Stimulated activated CD4-positive, alpha-beta T cell treated with anti-CD3 and anti-CD28 coated beads, Interleukin-4, amount 100 ng/mL, for 1 hour (primary cell): ENCODE measurements around the gene SIGLEC10.
"Not testable (repeated sequence)": the region's sequence is repeated elsewhere in the genome, so short reads cannot be mapped to it uniquely, and the experiment has no call there.

Source experiments
- DNase-seq: peaks from one replicate; pipeline ENCODE4 v3.0.0-alpha.2; 2020

Gene SIGLEC10

DNA sequence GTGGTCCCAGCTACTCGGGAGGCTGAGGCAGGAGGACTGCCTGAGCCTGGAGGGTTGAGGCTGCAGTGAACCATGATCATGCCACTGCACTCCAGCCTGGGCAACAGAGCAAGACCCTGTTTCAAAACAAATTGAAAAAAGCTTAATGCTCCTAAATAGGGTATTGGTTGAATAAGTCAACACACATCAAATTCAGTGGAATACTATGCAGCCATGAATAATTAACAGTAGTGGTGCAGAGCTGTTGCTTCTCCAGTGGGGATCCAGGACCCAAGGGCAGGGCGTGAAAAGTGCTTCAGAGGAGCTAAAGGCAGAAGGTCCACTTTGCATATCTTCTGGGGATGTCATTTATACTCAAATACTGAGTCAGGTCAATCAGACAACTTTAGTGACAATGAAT lies 22.6 kb upstream of the SIGLEC10 start:
- DNase-seq = no peak

DNA sequence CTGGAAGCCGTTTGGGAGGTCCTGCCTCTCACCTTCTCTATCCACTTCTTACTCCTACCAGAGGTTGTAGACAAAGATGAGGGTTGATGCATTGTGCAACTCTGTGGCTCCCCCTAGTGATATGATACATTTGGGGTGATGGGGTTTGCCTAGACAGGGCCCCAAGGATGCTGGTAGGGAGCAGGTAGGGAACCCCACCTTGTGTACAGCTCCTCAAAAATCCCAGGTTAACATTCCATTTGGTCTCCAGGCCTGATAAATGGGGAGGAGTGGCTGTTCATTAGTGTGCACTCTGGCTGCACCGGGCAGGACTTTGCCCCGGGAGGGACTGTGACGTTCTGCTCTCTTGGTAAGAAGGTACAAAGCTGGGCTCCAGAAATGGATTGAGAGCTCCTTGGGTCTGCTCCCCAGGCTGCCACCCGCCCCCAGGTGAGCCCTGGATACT lies 21.6 kb upstream of the SIGLEC10 start:
- DNase-seq = no peak

DNA sequence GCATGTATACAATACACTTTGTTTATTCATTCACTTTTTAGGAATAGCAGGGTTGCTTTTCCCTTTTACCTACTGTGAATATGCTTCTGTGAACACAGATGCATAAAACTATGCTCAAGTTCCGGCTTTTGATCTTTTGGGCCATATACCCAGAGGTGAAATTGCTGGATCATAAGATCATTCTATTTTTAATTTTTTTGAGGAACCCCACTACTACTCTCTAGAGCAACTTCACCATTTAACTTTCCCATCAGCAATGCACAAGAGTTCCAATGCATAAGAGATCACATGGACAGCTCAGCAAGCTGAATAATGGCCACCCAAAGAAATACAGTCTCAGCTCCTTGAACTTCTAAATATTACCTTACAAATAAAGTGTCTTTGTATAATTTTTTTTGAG lies 17.0 kb upstream of the SIGLEC10 start:
- DNase-seq = no peak

DNA sequence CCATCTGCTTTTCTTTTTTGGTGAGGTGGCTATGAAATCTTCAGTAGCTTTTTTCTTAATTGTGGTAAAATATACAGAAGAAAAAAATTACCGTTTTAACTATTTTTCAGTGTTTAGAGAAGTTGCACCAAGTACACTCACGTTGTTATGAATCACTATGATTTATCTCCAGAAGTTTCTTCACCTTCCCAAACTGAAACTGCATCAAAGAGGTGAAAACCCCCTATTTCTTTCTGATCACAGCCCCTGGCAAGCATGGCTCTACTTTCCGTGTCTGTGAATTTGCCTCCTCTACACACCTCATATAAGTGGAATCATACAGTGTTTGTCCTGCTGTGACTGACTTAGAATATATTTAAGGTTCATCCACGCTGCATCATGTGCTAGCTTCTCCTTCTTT lies 15.6 kb upstream of the SIGLEC10 start:
- DNase-seq = no peak

DNA sequence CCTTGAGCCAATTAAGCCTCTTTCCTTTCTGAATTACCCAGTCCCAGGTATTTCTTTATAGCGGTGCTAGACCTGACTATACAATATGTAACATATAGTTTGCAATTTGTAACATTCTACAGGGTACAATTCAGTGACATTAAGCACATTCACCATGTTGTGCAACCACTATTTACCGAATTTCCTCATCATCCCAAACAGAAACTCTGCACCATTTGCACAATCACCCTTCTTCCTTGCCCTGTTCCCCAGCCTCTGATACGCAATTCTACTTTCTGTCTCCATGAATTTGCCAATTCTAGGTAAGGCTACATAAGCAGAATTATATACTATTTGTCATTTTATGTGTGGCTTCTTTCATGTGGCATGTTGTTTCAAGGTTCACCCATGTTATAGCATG lies 13.7 kb upstream of the SIGLEC10 start:
- no peak for DNase-seq

DNA sequence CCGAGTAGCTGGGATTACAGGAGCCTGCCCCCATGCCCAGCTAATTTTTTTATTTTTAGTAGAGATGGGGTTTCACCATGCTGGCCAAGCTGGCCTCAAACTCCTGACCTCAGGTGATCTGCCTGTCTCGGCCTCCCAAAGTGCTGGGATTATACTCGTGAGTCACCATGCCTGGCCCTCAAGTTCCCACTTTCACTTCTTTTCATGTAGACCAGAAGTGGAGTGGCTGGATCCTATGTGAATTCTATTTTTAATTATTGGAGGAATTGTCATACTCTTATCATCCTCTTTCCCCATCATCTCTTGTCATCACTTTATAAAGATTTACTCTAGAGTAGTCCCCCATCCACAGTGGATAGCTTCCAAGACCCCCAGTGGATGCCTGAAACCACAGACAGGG lies 12.8 kb upstream of the SIGLEC10 start:
- no peak for DNase-seq

DNA sequence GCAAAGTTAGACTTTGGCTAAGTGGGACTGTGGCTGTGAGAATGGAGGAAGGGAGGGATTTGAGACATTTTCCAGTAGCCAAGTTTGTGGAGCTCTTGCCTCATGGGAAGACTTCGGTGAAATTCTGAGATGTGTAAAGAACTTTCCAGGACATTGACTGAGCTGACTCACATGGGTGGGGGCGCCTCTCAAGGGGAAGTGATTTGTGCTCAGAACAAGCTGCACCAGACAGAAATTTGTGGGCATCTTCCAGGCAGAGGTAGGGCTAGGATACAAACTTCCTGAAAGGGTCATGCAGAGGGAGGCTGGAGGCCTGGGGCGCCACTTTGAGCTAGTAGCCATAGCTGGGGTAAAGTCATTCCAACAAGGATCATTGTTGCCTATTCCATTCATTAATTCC lies 9.8 kb upstream of the SIGLEC10 start:
- DNase-seq = no peak

DNA sequence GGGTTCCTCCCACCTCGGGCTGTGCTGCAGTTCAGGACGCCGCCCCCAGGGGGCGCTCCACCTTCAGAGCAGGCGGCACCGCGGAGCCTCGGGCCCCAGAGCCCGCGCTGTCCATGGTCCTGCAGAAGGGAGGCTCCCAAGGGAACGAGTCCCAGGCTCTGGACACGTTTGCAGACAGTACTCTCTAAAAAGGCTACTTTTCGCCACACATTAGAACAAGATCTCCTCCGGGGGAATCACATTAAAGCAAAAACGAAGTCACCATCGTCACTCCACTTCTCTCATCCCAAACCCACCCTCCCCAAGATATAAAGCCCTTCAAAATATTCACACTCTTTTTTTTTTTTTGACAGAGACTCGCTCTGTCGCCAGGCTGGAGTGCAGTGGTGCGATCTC lies 4.6 kb upstream of the SIGLEC10 start:
- peak; percentile 89 for DNase-seq

DNA sequence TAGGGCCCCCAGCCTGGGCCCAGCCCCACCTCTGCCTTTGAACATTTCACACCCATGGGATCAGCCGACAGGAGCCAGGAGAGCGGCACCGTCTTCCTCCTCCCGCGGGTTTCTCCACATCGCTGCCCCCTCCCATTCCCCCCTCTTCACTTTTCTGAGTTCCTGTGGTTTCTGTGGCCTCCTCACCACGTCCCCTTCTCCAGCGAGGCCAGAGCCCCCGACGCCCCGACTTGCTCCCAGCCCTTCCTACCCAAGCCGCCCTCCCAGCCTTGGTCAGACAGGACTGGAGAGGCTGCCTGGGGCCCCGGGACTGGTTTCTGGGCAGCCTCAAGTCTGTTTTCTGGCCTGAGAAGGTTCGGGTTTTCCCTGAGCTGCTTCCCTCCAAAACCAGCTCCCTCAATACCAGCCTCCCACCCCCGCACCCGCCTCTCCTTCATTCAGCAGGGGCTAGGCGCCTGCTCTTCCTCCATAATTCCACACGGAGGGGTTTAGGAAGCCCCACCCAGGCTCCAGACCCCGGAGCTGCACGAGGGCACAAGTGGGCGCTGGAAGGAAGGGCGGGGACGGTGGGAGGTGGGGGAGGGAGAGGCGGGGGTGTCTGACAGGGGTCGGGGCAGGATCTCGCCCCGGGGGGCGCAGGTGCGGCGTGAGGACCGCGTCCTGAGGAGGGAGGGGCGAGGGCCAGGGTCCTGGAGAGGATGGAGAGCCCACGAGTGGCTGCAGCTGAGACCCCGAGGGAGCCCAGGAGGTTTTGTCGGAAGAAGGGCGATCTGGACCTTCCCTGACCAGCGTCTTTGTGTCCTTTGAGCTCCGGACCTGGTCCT lies 4.0 kb upstream of the SIGLEC10 start:
- no peak for DNase-seq

DNA sequence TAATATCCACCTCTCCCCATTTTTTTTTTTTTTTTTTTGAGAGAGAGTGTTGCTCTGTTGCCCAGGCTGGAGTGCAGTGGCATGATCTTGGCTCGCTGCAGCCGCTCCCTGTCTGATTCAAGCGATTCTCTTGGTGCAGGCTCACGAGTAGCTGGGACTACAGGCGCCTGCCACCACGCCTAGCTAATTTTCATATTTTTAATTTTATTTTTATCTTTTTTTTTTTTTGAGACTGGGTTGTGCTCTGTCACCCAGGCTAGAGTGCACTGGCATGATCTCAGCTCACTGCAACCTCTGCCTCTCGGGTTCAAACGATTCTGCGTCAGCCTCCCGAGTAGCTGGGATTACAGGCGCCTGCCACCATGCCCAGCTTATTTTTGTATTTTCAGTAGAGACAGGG lies 3.1 kb upstream of the SIGLEC10 start:
- not testable (repeated sequence) for DNase-seq

DNA sequence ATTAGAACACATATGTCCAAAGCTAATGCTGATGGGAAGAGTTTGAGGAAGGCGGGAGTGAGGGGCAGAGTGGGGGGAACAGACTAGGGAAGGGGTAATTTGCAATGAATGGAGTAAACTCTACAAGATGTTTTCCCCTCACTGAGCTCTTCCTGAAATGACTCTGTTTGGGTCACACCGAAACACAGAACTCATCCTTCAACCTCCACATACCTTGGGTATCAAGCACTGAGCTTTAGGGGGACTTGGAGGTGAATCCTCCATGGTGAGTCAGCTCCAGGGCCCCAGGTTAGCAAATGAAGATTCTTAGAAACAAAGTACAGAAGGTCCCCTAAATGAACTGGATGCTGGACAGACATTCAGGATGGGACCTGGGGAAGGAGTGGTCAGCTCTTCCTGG lies 1.3 kb upstream of the SIGLEC10 start:
- DNase-seq = no peak

DNA sequence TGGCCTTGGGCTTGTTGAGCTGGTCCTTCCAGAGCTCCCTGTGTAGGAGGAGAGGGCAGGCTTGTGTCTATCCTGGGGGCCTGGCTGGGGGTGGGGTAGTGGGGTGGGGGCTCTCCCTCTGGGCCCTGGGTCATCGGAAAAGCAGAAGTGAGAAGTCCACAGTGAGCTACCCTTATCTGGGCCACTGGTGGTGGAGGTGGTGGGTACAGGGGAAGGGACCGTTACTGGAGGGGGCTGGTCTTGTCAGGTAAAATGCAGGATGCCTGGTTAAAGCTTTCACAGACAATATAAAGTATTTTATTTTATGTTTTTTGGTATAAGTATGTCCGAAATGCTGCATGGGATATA lies 342 bp upstream of the SIGLEC10 start:
- no peak for DNase-seq

DNA sequence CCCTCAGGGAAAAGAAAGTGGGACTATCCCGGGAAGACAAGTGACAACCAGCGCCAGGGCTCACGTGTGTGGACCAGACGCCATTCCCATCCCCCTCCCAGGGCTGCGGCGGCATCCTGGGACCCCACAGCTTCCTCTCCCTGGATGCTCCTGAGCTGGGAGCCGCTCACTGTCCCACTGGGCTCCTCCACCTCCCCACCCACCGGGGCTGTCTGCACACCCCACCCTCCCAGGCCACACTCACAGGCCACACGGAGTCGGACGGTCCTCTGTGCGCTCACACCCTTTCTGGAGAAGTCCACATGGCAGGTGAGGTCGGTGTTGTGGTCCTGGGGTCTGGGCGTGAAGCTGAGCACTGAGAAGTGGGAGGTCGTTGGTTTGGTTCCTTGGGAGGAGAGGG lies 1.0 kb downstream of the SIGLEC10 start:
- not testable (repeated sequence) for DNase-seq

DNA sequence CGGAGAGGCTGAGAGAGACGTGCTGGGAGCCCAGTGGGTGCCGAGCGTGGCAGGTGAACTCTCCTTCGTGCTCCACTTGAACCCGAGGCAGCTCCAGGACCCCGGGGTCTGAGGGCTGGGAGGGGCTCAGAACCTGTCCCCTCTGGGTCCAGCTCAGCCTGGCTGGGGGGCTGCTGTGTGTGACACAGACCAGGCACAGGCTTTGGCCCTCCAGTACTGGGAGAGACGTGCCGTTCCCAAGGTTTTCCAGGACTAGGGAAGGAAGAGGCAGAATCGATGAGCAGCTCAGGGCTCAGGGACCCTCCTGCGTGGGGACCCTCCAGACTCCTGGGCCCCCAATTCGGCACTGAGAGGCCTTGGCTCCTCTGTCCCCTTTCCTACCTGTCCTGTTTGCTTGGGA lies 2.3 kb downstream of the SIGLEC10 start:
- no peak for DNase-seq

DNA sequence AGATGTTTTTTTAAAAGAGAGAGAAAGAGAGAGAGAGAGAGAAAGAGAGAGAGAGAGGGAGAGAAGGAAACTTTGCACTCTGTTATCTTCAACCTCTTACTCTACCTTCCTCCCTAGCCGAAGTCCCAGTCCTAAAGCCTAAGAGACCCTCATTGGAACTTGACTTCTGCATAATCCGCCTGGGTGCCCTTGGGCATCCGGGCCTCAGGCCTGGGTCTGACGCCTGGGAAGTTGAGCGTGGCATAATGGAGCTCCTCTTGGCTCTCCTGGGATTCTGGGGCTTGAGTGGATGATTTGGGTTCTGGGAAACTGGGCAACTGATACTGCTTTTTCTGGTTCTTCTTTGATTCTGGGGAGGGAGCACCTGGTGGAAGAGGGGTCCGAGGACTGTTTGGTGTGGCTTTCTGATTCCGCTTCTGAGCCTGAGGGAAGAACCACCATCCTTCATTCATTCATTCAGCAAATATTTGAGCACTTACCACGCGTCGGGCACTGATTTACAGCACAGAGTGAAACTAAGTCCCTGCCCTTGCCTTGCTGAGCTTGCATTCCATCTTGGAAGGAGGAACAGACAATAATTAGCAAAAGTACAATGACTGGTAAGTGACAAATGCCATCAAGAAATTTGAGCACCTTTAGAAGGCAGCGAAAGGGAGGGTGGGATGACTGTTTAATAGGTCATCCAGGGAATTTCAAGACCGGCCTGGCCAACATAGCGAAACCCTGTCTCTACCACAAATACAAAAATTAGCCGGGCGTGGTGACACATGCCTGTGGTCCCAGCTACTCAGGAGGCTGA lies 6.3 kb downstream of the SIGLEC10 start:
- DNase-seq = no peak

DNA sequence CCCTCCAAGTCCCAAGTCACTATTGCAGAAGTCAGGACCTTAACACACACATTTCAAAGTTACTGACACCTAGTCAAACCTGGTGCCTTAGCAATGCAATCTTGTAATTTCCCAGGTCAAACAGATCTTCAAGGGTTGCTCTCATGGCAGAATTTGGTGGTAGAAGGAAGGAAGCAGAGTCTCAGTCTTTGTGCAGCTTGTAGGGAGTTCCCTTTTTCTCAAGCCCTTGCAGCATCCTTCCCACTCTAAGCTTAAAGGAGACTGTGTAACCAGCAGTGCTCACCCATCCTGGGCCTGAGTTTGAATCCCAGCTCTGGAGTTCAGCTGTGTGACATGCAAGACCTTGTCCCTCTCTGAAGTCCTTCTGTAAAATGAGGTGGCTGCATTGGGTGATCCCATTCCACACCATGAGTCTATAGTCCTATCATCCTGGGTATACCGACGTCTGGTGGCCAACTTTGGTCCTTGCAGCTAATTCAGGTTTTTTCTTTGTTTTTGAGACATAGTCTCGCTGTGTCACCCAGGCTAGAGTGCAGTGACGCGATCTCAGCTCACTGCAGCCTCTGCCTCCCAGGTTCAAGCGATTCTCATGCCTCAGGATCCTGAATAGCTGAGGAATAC lies 9.8 kb downstream of the SIGLEC10 start:
- peak; percentile 10 for DNase-seq

DNA sequence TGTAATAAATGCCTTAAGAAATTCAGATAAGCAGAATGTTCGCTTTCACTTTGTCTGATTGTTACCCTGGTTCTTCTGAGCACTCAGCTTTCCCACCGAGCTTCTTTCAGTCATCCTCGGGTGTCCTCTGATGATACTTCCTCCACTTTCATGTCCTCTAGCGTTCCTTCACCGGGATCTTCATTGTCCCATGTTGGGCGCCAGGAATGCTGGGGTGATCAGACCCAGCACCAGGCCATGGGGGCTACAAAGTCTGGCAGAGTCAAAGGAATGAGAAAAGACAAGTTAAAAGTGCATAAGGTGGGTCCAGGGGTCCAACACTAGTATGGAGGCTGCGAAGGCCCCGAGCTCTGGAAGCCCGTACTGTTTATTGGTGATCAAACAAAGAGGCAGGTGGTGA lies 15.3 kb downstream of the SIGLEC10 start:
- no peak for DNase-seq

DNA sequence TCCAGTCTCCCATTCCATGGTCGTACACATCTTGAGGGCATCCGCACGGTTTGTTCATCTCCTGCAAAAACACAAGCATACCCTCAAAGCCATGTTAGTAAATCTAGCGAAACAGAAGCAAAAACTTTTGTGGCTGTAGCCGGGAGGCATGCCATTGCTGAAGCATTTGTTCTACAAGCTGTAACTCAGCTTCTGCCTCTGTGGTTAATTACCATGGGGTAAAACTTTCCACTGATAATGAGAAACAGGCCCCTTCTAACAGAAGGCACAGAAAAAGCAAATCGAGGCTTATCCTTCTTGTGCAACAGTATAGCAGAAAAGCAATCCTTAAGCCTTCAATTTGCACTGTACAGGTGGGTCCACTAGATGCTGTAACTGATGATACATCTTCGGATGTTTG lies 17.5 kb downstream of the SIGLEC10 start:
- not testable (repeated sequence) for DNase-seq

DNA sequence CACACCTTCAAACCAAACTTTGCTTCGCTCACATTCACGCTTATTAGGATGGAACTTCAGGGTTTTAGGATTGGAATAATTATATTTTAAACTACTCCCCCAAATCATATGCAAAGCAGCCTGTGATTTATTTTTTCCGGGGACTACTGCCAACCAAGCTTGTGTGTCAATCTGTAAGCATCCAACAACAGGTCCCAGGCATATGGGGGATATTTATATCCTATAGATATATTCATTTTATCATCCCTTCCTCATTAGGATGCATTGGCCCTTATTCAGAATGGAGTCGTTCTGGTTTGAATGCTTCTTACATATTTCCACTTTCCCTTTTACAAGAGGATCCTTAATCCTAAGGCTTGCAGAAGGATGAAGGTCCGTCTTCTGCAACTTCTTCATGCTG lies 18.2 kb downstream of the SIGLEC10 start:
- DNase-seq = no peak

DNA sequence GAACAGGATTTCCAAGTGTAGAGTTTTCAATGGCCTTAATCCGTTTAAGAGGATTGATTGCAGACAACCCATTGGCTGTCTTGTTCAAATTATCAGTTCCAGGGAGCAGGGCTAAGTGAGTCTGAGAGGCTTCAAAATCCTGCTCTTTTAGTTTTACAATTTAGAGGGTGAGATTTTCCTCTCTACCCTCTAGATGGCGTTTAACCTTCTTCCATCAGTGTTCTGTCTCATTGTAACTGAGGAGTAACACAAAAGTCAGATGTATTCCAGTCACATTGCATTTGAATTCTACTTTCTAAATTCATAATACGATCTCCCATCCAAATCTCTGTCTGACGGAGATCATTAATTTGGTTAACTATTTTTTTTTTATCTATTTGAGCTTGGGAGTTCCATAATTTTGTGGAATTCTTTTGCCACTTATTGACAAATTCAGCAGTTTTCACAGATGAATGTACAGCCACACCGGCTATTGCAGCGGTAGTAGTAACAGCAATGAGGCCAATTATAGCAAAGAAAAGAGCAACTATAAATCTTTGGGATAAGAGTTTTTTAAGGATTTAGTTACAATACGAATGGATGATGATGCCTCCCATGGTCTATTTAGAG lies 19.2 kb downstream of the SIGLEC10 start:
- no peak for DNase-seq

DNA sequence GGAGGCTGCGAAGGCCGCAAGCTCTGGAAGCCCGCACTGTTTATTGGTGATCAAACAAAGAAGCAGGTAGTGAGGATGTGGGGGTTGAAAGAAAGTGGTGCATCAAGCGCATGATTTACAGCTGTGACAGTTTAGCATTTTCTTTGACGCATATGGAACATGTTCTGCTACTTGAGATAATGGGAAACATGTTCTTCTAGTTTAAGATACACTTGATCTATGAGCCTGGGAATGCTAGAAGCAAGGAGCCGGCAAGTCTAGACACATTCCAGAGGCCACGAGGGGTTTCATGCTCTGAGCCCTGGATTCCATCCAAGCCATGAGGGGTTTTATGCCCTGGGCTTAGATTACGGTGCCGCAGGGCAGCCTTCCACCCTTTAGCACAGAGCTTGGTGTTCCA lies 20.0 kb downstream of the SIGLEC10 start:
- not testable (repeated sequence) for DNase-seq

DNA sequence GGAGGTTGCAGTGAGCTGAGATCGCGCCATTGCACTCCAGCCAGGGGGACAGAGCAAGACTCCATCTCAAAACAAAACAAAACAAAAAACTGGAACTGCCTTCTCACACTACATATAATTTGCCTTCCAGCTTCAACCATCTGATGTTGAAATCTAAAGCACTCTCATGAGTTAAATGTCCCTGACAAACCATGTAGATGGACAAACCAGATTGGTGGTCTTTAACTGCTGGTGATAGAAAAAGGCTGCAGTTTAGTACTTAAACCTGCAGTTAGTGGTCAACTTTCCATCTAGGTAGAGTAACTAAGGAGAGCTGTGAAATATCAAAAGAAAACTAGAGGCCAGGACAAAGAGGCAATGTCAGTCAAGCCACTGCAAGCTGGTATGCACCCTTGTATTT lies 21.3 kb downstream of the SIGLEC10 start:
- DNase-seq = no peak

DNA sequence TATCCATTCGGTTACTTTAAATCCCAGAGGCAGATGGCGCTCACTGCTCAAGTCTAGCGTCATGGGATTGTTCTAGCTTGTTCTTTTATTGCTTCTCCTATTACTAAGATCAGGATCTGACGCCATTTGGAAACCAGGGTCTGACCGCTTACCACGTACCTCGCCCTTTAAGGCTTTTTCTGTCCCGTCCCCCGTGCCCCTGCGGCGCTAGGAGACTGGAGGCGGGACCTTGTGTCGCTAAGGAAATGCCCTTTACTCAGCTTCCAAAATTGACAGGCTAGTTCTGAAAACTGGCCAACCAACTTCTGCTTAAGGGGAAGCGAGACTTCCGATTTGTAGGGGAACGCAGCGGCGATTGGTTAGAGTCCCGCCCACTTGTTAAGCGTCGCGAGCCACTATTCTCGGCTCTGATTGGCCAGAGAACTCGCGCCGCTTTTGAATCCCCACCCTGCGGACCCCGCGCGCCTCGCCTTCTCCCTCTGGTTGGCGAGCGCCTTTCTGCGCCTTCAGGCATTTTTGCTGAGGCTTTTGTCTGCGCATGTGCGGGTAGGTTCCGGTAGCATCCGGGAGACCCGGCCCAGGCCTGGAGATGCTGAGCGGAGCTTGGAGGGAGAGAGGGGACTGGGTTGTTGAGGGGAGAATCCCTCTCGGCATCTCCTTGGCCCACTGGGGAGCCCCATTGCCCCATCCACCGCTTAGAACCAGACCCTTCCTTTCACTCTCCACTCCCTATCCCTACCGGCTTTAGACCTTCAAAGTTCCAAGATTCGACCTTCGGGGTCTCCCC lies 23.2 kb downstream of the SIGLEC10 start:
- peak; percentile 80 for DNase-seq
